Fibroblast of skin of back (primary cell): ENCODE results near the gene SYNDIG1.

ENCODE experiments used
- DNase-seq: peaks from one replicate; pipeline ENCODE4 v3.0.0-alpha.2; 2013

Gene SYNDIG1

GRCh38 chr20:24448170-24448569, 21.3 kb upstream of the SYNDIG1 start:
- DNase-seq, result no peak

DNA sequence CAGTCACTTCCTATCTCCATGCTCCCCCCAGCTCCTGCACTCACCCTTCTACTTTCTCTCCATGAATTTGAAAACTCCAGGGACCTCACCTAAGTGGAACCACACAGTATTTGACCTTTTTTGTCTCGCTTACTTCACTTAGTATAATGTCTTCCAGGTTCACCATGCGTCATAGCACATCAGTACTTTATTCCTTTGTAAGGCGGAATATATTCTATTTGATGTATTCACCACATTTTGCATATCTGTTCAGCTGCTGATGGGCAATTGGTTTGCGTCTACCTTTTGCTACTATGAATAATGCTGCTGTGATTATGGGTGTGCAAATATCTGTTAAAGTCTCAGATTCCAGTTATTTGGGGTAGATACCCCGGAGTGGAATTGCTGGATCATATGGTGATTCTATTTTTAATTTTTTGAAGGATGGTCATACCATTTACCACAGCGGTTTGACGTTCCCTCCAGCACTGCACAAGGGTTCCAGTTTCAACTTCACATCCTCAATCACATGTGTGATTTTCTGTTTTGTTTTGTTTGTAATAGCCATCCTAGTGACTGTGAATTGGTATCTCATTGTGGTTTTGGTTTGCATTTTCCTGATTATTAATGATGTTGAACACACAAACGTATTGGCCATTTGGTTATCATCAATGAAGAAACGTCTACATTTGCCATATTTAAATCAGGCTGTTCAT, 20.3 kb upstream of the SYNDIG1 start:
- no peak for DNase-seq

DNA sequence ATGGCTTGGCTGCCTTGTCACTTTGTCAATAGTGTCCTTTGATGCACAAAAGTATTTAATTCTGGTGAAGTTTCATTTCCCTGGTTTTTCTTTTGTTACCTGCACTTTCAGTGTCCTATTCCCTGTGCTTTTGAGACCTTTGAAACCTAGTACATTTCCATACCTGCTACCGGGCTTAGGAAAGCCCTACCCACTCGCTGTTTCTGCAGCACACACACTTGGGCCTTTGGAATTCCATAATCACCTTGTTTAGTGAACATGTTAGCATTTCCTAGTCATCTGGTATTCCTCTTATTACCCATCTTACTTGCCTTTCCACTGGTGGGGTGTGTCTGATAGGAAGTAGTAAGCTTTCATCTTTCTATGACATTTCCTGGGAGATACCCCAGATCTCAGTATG, 19.3 kb upstream of the SYNDIG1 start:
- DNase-seq, result no peak

GRCh38 chr20:24450624-24451376, 18.6 kb upstream of the SYNDIG1 start:
- DNase-seq, result no peak

GRCh38 chr20:24451428-24451827, 18.0 kb upstream of the SYNDIG1 start:
- DNase-seq, result no peak

DNA sequence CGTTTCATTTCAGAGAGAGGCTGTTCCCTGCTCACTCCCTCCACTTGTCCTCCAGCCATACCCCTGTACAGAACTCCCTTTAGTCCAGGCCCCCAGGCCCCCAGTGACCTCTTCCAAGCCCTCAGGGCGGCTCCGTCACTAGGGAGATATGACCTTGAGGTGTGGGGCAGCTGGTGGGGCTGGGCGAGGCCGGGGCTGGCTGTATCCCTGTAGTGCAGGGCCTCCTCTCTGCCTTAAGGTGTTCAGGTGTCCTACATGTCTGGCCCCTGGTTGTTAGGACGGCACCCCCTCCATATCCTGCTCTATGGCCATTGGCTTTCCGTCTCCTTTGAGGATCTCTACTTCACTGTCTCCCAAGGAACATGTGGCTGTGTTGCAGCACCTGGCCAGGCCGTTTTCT, 17.4 kb upstream of the SYNDIG1 start:
- DNase-seq, result no peak

- DNase-seq, result no peak
These were observed 16.8 kb upstream of the SYNDIG1 start for GRCh38 chr20:24452498-24453127.

DNA sequence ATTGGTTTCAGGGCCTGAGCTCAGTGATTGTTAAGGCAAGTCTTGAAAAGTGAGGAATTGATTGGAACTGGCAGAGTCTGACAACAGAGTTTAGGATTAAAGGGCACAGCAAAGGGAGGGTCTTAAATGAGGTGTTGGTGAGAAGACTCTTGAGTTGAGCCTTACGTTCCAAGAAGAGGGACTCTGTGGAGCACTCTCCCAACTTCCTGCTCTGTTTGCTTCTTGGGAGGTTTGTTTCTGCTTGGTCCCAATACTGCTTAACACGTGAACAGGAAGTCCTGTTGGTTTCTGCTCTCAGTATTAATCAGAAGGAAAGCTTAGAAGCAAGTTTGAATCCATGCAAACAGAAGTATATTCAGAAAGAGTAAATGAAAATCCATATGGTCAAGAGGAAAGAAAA, 15.6 kb upstream of the SYNDIG1 start:
- no peak for DNase-seq

DNA sequence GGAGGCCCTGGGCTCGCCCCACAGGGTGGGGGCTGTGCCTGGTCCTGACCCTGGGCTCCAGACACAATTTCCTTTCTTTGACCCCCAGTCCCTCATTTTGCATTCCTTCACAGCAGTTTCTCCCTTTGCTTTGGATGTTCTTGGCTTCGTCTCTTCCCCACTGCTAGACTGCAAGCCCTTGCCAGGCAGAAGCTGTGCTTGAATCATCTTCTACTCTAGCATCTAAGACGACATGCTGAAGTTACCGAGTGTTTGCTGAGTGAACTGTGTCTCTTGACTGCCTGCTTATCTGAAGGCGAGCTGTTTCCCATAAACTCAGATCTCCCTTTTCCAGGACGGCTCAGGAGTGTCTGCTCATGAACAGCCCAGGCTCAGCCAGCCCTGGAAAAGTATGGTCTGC, 14.3 kb upstream of the SYNDIG1 start:
- DNase-seq, result no peak

GRCh38 chr20:24456398-24456781, 13.0 kb upstream of the SYNDIG1 start:
- DNase-seq, result no peak

- DNase-seq, result no peak
These were observed 11.0 kb upstream of the SYNDIG1 start for GRCh38 chr20:24458436-24458835.

GRCh38 chr20:24459733-24460132, 9.7 kb upstream of the SYNDIG1 start:
- DNase-seq, result no peak

DNA sequence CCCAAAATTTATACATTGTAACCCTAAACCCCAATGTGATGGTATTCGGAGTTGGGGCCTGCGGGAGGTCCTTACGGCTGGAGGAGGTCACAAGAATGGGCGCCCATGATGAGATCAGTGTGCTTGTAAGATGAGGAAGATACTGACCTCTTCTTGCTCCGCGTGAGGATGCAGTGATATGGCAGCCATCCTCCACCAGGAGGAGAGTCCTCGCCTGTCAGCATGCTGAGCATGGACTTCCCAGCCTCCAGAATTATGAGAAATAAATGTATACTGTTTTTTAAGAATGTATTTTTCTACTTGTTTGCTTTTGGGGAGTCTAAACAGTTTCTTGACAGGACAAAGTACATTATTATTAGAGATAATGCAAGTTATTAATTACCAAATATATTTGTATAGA, 8.7 kb upstream of the SYNDIG1 start:
- no peak for DNase-seq

DNA sequence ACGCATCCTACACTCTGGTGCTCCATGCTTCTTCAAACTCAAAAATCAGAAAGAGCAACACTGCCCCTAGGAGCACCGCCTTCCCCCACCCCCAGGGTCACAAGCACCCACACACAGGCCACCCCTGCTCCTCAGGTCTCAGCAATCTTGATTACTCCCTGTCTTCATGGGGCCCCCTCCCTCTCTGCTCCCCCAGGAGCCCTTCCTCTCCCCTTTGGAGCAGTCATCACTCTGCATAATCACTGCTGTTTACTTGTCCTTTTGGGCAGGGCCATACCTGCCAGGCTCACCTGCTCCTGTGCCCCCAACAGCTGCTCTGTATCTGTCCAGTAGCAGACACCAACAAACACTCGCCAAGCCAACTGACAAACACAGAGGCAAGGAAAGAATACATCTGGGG, 7.6 kb upstream of the SYNDIG1 start:
- DNase-seq, result no peak

- DNase-seq, result no peak
These were observed 6.9 kb upstream of the SYNDIG1 start for GRCh38 chr20:24462460-24463010.

GRCh38 chr20:24465159-24465558, 4.3 kb upstream of the SYNDIG1 start:
- DNase-seq, result no peak

DNA sequence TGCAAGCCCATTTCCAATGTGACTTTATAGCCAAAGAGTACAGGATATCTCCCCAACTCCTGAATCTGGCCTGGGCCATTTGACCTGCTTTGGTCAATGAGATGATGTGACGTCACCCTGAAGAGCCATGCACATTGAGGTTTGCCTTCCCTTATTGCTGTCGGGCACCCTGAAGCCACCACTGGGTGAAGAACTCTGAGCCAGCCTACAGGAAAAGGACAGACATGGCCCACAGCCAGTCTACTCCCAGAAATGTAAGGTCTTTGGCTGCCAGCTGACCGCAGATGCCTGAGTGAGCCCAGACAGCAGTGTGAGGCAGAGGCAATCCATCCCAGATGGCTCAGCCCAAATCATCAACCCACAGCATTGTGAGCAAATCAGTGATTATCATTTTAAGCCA, 3.7 kb upstream of the SYNDIG1 start:
- DNase-seq, result peak; percentile 78

DNA sequence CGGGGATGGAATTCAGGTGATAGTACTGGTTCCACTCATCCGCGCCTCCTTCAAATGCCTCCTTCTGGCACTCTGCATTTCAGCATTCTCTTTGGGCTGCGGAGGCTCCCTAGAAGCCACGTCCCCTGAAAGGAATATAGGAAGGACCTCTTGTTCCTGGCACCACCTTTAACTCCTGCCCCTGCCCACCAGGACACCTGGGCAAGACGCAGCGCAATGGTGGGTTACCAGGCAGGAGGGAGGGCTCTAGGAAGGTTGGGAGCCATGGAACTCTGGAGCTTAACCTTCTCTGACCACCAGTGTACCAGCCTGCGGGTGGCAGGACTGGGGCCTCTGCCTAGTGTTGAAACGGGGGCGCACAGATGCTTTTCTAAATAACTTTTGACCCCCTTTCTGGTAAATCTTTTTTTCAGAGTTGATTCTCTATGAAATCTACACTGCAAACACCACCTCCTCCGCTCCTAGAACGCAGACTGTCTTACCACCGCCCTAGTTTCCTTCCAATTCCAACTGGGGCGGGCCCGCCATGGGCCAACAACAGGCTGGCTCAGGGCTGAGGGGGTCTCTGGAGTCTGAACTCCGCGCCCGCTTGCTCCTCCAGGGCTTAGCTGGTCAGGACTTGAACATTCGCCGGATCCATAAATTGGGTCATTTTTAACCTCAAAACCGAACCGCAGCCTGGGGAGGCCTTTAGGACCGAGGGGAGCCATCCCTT, 871 bp upstream of the SYNDIG1 start:
- no peak for DNase-seq

DNA sequence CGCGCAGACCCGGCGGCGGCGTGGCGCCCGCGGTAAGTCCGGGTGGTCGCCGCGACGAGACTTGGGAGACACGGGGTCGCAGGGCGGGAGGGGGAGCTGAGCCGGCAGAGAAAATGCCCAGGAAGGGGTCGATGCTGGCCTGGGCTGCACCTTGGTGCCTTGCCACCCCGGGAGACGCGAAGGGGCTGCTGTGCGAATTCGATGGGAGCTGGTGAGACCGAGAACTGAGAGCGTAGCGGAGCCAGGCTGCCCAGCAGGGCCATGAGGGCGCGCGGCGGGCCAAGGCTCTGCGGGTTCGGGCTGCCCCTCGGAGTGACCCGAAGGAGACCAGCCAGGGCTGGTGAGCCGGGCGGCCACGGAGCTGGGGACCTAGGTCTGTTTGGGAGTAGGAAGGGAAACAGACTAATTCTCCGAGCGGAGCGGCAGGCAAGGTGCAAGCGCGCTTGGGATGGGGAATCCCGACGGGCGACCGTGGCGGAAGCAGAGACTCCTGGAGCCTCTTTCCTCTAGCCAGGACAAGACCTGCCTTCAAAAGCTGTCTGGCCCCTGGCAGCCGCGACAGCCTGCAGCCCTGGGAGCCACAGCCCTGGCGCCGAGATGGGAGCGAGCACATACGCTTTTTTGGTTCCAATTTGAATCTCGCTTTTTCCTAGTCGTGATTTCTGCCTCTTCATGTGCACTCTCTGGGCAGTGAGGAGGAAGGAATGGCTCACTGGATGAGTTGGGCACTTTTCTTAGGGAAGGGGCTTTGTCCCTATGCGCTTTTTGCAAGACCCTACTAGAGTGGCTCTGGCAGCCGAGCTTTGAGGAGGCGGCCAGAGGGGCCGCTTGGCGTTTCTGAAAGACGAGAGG, 691 bp downstream of the SYNDIG1 start:
- peak; percentile 35 for DNase-seq

DNA sequence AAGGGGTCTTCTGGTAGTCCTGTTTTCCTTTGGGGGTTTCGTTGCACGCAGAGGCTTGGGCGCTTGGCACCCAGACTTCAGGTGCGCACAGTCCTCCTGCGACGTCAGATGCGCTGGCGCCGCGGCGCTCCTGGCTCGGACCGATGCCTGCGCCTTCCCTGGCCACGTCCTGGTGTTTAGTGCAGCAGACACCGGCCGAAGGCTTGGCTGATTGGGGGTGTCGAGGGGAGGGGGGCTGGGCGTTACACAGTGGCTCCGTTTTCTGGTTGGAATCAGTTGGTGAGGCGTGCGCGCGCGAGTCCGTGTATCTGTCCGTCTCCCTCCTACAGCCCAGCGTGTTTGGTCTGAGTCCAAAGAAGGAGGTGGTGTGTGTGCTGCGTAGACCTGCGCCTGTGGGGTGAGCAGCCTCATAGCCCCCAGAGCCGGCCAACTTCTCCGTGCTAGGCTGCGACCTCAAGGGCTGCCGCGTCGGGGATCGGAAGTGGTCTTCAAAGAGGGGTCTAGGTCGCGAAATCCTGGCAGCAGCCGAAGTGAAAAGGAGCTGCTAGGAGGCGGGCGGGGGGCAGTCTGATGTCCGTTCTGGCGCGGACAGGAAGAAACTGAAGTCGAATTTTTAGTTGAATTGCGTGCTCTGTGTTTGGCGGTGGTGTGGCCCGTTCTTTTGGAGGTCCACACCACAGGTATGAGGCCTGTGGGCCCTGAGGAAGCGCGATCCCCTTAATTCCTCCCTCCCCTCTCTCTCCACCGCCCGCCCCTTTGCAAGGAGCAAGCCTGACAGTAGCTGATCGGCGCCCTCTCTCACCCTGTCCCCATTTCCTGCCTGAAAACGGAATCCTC, 1.5 kb downstream of the SYNDIG1 start:
- DNase-seq, result peak; percentile 13

DNA sequence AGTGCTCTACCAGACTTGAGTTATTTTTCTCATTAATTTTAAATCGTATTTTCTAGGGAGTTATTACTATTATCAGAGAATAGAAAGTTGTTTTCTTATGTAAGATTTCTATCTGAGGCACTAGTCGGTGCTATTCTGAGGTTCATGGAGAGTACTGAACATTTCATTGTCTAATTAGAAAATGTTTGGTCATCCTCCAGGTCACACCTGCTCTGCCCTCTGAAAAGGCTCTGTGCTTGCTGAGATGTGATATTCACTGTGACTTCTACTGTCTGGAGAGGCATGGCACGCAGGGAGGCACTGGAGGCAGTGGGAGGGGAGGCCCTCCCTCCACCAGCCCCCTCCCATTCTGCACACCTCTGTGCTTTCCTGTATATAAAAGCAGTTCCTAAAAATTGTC, 3.0 kb downstream of the SYNDIG1 start:
- no peak for DNase-seq
